GM10266 (cell line): ENCODE results near the gene SMIM44.
"Not testable (repeated sequence)": the region's sequence is repeated elsewhere in the genome, so short reads cannot be mapped to it uniquely, and the experiment has no call there.

Experiments
- DNase-seq: peaks from one replicate; pipeline ENCODE4 v3.0.0; 2012; ENCODE audit errors: extremely low spot score
- TF ChIP-seq, protein P1 (sequence below): IDR thresholded peaks from 2 replicates; pipeline ENCODE4 v1.5.1; 2012; ENCODE audit warnings: mild to moderate bottlenecking, low read depth; ENCODE audit not compliant: control insufficient read depth, insufficient read depth; ENCODE audit errors: missing control alignments

The SMIM44 gene

DNA sequence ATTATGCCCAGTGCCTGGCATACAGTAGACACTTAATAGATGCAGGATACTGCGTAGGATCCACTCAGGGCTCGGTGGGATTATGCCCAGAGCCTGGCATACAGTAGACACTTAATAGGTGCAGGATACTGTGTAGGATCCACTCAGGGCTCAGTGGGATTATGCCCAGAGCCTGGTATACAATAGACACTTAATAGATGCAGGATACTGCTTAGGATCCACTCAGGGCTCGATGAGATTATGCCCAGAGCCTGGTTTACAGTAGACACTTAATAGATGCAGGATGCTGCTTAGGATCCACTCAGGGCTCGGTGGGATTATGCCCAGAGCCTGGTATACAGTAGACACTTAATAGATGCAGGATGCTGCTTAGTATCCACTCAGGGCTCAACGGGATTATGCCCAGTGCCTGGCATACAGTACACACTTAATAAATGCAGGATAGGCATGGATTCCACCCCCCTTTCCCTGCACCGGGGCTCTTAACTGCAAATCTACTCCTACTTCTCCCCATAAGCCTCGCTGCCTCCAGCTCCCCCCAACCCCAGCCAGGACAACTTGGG lies 27.8 kb downstream of the SMIM44 start:
- no peak for DNase-seq

DNA sequence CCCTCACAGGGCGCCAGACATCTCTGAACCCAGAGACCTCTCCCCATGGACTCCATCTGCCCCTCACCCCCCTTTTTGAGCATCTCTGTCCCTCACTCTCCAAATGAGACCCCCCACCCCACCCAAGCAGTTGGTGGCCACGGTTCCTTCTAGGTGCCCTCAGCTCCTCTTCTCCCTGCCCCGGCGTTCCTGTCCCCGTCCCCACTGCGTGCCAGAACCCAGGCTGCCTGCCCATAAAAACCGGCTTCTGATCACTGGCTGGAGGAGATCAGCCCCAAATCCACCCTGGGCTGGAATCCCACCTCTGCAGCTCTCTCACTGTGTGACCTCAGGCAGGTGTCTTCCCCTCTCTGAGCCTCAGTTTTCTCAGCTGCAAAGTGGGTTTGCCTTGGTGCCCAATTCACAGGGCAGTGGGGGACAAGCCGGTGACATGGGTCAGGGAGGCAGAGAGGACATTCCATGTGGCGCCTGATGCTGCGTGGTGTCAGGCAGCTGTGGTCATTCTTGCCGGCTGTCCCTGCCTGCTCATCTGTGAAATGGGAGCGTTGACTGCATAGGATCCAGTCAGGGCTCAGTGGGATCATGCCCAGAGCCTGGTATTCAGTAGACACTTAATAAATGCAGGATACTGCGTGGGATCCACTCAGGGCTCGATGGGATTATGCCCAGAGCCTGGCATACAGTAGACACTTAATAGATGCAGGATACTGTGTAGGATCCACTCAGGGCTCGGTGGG lies 28.4 kb downstream of the SMIM44 start:
- TF ChIP-seq, protein P1, sequence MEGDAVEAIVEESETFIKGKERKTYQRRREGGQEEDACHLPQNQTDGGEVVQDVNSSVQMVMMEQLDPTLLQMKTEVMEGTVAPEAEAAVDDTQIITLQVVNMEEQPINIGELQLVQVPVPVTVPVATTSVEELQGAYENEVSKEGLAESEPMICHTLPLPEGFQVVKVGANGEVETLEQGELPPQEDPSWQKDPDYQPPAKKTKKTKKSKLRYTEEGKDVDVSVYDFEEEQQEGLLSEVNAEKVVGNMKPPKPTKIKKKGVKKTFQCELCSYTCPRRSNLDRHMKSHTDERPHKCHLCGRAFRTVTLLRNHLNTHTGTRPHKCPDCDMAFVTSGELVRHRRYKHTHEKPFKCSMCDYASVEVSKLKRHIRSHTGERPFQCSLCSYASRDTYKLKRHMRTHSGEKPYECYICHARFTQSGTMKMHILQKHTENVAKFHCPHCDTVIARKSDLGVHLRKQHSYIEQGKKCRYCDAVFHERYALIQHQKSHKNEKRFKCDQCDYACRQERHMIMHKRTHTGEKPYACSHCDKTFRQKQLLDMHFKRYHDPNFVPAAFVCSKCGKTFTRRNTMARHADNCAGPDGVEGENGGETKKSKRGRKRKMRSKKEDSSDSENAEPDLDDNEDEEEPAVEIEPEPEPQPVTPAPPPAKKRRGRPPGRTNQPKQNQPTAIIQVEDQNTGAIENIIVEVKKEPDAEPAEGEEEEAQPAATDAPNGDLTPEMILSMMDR, result no peak
- no peak for DNase-seq

More for the DNA sequence above, 27.8 kb downstream of the SMIM44 start:
- TF ChIP-seq, protein P1, result no peak

DNA sequence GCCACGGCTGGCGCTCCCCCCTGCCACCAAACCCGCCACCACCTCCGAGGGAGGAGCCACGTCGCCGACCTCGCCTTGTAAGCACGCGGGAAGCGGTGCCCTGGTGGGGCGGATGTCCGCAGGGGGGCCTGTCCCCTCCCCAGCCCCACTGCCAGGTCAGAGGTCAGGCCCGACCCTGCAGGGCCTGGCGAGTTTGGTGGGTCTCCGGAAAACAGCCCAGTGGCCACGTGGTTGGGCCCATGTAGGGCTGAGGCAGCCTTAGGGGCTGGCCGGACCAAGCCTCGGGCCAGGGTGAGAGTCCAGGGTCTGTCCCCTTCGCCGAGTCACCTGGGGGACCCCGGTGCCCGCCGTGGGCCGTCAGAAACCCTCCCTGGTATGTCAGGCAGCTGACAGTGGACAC lies 29.4 kb downstream of the SMIM44 start:
- no peak for DNase-seq
- TF ChIP-seq, protein P1, result no peak

DNA sequence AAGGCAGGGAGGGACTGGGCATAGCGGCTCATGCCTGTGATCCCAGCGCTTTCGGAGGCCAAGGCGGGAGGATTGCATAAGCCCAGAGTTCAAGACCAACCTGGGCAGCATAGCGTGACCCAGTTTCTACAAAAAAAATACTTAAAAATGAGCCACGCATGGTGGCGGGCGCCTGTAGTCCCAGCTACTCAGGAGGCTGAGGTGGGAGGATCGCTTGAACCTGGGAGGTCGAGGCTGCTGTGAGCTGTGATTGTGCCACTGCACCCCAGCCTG lies 30.4 kb downstream of the SMIM44 start:
- DNase-seq, result not testable (repeated sequence)

DNA sequence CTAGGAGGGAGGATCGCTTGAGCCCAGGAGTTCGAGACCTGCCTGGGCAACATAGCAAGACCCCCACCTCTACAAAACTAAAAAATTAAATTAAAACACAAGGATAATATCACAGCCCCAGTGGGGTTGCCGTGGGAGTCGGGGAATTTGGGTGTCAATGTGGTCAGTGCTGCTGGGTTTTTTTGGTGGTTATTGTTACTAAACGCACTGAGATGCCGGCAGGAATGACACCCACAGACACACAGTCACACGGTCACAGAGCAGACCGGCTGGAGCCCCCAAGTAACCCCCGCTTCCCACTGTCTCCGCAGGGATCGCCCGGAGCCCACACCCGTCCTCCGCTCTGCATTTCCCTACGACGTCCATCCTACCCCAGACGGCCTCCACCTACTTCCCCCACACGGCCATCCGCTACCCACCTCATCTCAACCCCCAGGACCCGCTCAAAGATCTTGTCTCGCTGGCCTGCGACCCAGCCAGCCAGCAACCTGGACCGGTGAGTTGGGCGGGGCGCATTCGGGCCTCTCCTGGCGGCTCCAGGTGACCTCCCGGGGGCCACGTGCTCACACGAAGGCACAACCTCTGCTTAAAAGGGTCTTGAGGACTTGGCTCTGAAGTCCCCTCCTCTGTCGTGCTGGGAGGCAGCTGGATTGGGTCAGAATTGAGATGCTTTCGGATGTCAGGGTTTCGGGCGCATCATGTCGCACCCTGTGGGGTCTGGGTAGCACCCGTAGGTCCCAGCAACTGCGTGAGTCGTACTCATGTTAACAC lies 30.9 kb downstream of the SMIM44 start:
- DNase-seq, result no peak
- TF ChIP-seq, protein P1, result no peak

DNA sequence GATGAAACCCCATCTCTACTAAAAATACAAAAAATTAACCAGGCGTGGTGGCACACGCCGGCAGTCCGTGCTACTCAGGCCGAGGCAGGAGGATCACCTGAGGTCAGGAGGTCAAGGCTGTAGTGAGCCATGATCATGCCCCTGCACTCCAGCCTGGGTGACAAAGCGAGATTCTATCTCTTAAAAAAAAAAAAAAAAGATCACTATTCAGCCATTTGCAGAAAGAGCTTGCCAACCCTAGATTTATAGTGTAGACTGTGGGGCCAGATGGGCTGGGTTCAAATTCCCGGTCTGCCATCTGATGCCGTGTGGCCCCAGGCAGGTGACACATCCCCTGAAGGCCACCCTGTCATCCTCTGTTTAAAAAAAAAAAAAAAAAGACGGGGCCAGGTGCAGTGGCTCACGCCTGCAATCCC lies 31.8 kb downstream of the SMIM44 start:
- DNase-seq, result no peak
- TF ChIP-seq, protein P1, result no peak

DNA sequence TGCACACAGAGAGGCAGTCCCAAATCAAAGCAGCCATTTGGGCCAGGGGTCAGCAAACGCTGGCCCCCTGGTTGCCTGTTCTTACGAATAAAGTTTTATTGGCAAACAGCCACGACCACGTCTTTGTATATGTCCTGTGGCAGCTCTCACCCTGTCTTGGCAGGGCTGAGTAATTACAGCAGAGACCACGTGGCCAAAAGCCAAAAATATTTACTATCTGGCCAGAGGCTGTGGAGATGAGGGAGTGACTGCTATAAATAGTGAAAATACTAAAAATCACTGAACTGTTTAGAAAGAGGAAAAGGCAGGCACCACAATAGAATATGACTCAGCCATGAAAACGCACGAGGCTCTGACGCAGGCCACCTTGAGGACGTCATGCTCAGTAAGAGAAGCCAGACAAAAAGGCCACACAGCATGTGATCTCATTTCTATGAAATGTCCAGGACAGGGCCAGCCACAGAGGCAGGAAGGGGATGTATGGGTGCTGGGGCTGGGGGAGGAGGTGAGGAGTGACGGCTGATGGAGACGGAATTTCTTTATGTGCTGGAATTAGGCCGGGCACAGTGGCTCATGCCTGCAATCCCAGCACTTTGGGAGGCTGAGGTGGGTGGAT lies 32.3 kb downstream of the SMIM44 start:
- DNase-seq, result peak; percentile 68
- TF ChIP-seq, protein P1, result no peak
